Activated CD8-positive, alpha-beta memory T cell treated with anti-CD3 and anti-CD28 coated beads, Interleukin-2, amount 50 U/mL, for 1 hour (primary cell): ENCODE measurements around the gene OR1J1.

Experiments used
- DNase-seq: peaks from one replicate; pipeline ENCODE4 v3.0.0-alpha.2; 2020; ENCODE audit errors: extremely low read depth

The OR1J1 gene

GRCh38 chr9:122445155-122445749 lies 32.5 kb downstream of the OR1J1 start:
- DNase-seq, result no peak

- DNase-seq, result no peak
These were observed 33.5 kb downstream of the OR1J1 start for GRCh38 chr9:122444041-122444733.

GRCh38 chr9:122442568-122442967 lies 35.2 kb downstream of the OR1J1 start:
- no peak for DNase-seq
